IgD-negative memory B cell (primary cell): ENCODE measurements around the gene FLG2. TPM values are rescaled to one million over a fixed set of nuclear protein-coding genes. Genes with fewer than 3 reads are reported as not detected.

Experiments
- H3K27ac Mint-ChIP-seq, 3 donors: one replicate each; pipeline ENCODE4 v1.8.0; 2020 to 2022; ENCODE audit warnings: mild to moderate bottlenecking in 3 of 3, mixed read lengths in 3 of 3, moderate library complexity in 1 of 3
- H3K27me3 Mint-ChIP-seq: one replicate; pipeline ENCODE4 v1.8.0; 2021; ENCODE audit warnings: mixed read lengths
- H3K36me3 Mint-ChIP-seq: one replicate; pipeline ENCODE4 v1.8.0; 2020; ENCODE audit warnings: mild to moderate bottlenecking, mixed read lengths
- H3K4me1 Mint-ChIP-seq, 3 donors: one replicate each; pipeline ENCODE4 v1.8.0; 2020 to 2022; ENCODE audit warnings: mixed read lengths in 3 of 3, mild to moderate bottlenecking in 1 of 3
- H3K4me3 Mint-ChIP-seq, 4 donors: one replicate each; pipeline ENCODE4 v1.8.0; 2020 to 2022; ENCODE audit warnings: mild to moderate bottlenecking in 4 of 4, mixed read lengths in 4 of 4, moderate library complexity in 3 of 4
- H3K9me3 Mint-ChIP-seq, 3 donors: one replicate each; pipeline ENCODE4 v1.8.0; 2020 to 2021; ENCODE audit warnings: mixed read lengths in 3 of 3, mild to moderate bottlenecking in 1 of 3
- polyA plus RNA-seq: library from polyadenylated mRNA; unstranded; fragments of 300-500 nt; fragmentation: Illumina TruSeq; gene quantifications from one replicate; pipeline ENCODE4 v1.2.3, GENCODE V29; 2021

The FLG2 gene
- not detected for polyA plus RNA-seq

GRCh38 chr1:152359906-152360305, at the start of gene FLG2:
Gene FLG2 (minus strand): TSS chr1:152360006. CDS start chr1:152358884, 1,122 bp downstream.
- Mint-ChIP-seq H3K27ac (no peak within 1 kb of the TSS), H3K27me3 (peaks cover 1% of the 10 kb centered on the region), H3K36me3 (peaks cover 3% of the 10 kb centered on the region), H3K4me1 (no peaks in the 10 kb centered on the region), H3K9me3 (peaks cover 0 to 5% (median 3%) of the 10 kb centered on the region in 3 donors), H3K4me3 (no peak within 1 kb of the TSS)

- H3K4me1 Mint-ChIP-seq: no peaks in the 10 kb centered on the region
- no peak overlapping the region for H3K27ac Mint-ChIP-seq
- H3K36me3 Mint-ChIP-seq: no peaks in the 10 kb centered on the region
- H3K4me3 Mint-ChIP-seq: no peak overlapping the region
- H3K9me3 Mint-ChIP-seq: no peaks in the 10 kb centered on the region
- H3K27me3 Mint-ChIP-seq: peaks cover 10% of the 10 kb centered on the region
These were observed 48.9 kb upstream of the FLG2 start for GRCh38 chr1:152408664-152409063.

- H3K27ac Mint-ChIP-seq: no peak overlapping the region
- no peaks in the 10 kb centered on the region for H3K36me3 Mint-ChIP-seq
- peaks cover 2 to 8% (median 7%) of the 10 kb centered on the region in 3 donors for H3K9me3 Mint-ChIP-seq
- no peak overlapping the region for H3K4me3 Mint-ChIP-seq
- no peaks in the 10 kb centered on the region for H3K27me3 Mint-ChIP-seq
- no peaks in the 10 kb centered on the region for H3K4me1 Mint-ChIP-seq
These were observed 39.2 kb upstream of the FLG2 start for GRCh38 chr1:152398812-152399698.

- Mint-ChIP-seq H3K27ac (no peak overlapping the region), H3K4me3 (no peak overlapping the region), H3K4me1 (no peaks in the 10 kb centered on the region), H3K36me3 (no peaks in the 10 kb centered on the region), H3K9me3 (peaks cover 2 to 8% (median 7%) of the 10 kb centered on the region in 3 donors), H3K27me3 (peaks cover 7% of the 10 kb centered on the region)
These were observed 37.7 kb upstream of the FLG2 start for GRCh38 chr1:152397474-152397873.

GRCh38 chr1:152394151-152394550, 34.3 kb upstream of the FLG2 start:
- Mint-ChIP-seq H3K27me3 (peaks cover 17% of the 10 kb centered on the region), H3K27ac (no peak overlapping the region), H3K36me3 (peaks cover 2% of the 10 kb centered on the region), H3K9me3 (peaks cover 2 to 8% (median 5%) of the 10 kb centered on the region in 3 donors), H3K4me3 (no peak overlapping the region), H3K4me1 (no peaks in the 10 kb centered on the region)

- Mint-ChIP-seq H3K4me3 (no peak overlapping the region), H3K27me3 (peaks cover 20% of the 10 kb centered on the region), H3K4me1 (no peaks in the 10 kb centered on the region), H3K9me3 (peaks cover 2 to 8% (median 8%) of the 10 kb centered on the region in 3 donors), H3K27ac (no peak overlapping the region), H3K36me3 (peaks cover 2% of the 10 kb centered on the region)
These were observed 33.1 kb upstream of the FLG2 start for GRCh38 chr1:152392909-152393308.

GRCh38 chr1:152388889-152389288, 29.1 kb upstream of the FLG2 start:
- Mint-ChIP-seq H3K36me3 (peaks cover 5% of the 10 kb centered on the region), H3K9me3 (peaks cover 0 to 11% (median 0%) of the 10 kb centered on the region in 3 donors), H3K4me3 (no peak overlapping the region), H3K4me1 (no peaks in the 10 kb centered on the region), H3K27ac (no peak overlapping the region), H3K27me3 (peaks cover 22% of the 10 kb centered on the region)

- no peaks in the 10 kb centered on the region for H3K4me1 Mint-ChIP-seq
- H3K36me3 Mint-ChIP-seq: peaks cover 5% of the 10 kb centered on the region
- H3K9me3 Mint-ChIP-seq: peaks cover 0 to 12% (median 0%) of the 10 kb centered on the region in 3 donors
- H3K27ac Mint-ChIP-seq: no peak overlapping the region
- H3K4me3 Mint-ChIP-seq: no peak overlapping the region
- peaks cover 12% of the 10 kb centered on the region for H3K27me3 Mint-ChIP-seq
These were observed 27.1 kb upstream of the FLG2 start for GRCh38 chr1:152386940-152387339.

- no peak overlapping the region for H3K4me3 Mint-ChIP-seq
- peaks cover 3% of the 10 kb centered on the region for H3K36me3 Mint-ChIP-seq
- no peak overlapping the region for H3K27ac Mint-ChIP-seq
- peaks cover 6% of the 10 kb centered on the region for H3K27me3 Mint-ChIP-seq
- peaks cover 0 to 9% (median 0%) of the 10 kb centered on the region in 3 donors for H3K9me3 Mint-ChIP-seq
- H3K4me1 Mint-ChIP-seq: no peaks in the 10 kb centered on the region
These were observed 21.1 kb upstream of the FLG2 start for GRCh38 chr1:152380932-152381331.

GRCh38 chr1:152374451-152374850, 14.6 kb upstream of the FLG2 start:
- peaks cover 0 to 2% (median 0%) of the 10 kb centered on the region in 3 donors for H3K9me3 Mint-ChIP-seq
- H3K4me3 Mint-ChIP-seq: no peak overlapping the region
- H3K36me3 Mint-ChIP-seq: no peaks in the 10 kb centered on the region
- H3K4me1 Mint-ChIP-seq: no peaks in the 10 kb centered on the region
- peaks cover 1% of the 10 kb centered on the region for H3K27me3 Mint-ChIP-seq
- H3K27ac Mint-ChIP-seq: no peak overlapping the region

GRCh38 chr1:152372672-152373071, 12.9 kb upstream of the FLG2 start:
- Mint-ChIP-seq H3K4me1 (no peaks in the 10 kb centered on the region), H3K9me3 (peaks cover 3 to 7% (median 6%) of the 10 kb centered on the region in 3 donors), H3K36me3 (no peaks in the 10 kb centered on the region), H3K4me3 (no peak overlapping the region), H3K27me3 (peaks cover 5% of the 10 kb centered on the region), H3K27ac (no peak overlapping the region)

GRCh38 chr1:152367436-152367835, 7.6 kb upstream of the FLG2 start:
- H3K9me3 Mint-ChIP-seq: peaks cover 3 to 7% (median 6%) of the 10 kb centered on the region in 3 donors
- no peaks in the 10 kb centered on the region for H3K4me1 Mint-ChIP-seq
- no peaks in the 10 kb centered on the region for H3K36me3 Mint-ChIP-seq
- no peak overlapping the region for H3K27ac Mint-ChIP-seq
- peaks cover 5% of the 10 kb centered on the region for H3K27me3 Mint-ChIP-seq
- no peak overlapping the region for H3K4me3 Mint-ChIP-seq

- Mint-ChIP-seq H3K27ac (no peak overlapping the region), H3K27me3 (no peaks in the 10 kb centered on the region), H3K9me3 (peaks cover 0 to 5% (median 3%) of the 10 kb centered on the region in 3 donors), H3K4me3 (peak overlapping the region in 1 of 4 donors; percentile 25), H3K4me1 (no peaks in the 10 kb centered on the region), H3K36me3 (peaks cover under 1% of the 10 kb centered on the region)
These were observed 3.1 kb downstream of the FLG2 start for GRCh38 chr1:152356736-152357135.

- Mint-ChIP-seq H3K4me3 (no peak overlapping the region), H3K27me3 (no peaks in the 10 kb centered on the region), H3K9me3 (no peaks in the 10 kb centered on the region), H3K36me3 (no peaks in the 10 kb centered on the region), H3K27ac (no peak overlapping the region), H3K4me1 (no peaks in the 10 kb centered on the region)
These were observed 10.2 kb downstream of the FLG2 start for GRCh38 chr1:152349611-152350010.

- no peaks in the 10 kb centered on the region for H3K36me3 Mint-ChIP-seq
- no peak overlapping the region for H3K4me3 Mint-ChIP-seq
- no peaks in the 10 kb centered on the region for H3K4me1 Mint-ChIP-seq
- no peaks in the 10 kb centered on the region for H3K9me3 Mint-ChIP-seq
- H3K27ac Mint-ChIP-seq: no peak overlapping the region
- H3K27me3 Mint-ChIP-seq: no peaks in the 10 kb centered on the region
These were observed 11.4 kb downstream of the FLG2 start for GRCh38 chr1:152348447-152348846.
